GM13977 (cell line): ENCODE measurements around the gene GPC5.

Experiments used
- DNase-seq: peaks from one replicate; pipeline ENCODE4 v3.0.0; 2012; ENCODE audit warnings: low spot score
- in situ Hi-C: fragments of 300-500 bp; cut with MboI; formaldehyde crosslinking; loops from one replicate; pipeline ENCODE4 v1.12.0; 2022; ENCODE audit warnings: low sequenced_read_pairs, low pct_unique_long_range_greater_than_20kb, mixed read lengths, inconsistent platforms; ENCODE audit not compliant: unreplicated experiment
- TF ChIP-seq, protein P1 (sequence below): IDR thresholded peaks from 2 replicates; pipeline ENCODE4 v1.5.1; 2012; ENCODE audit warnings: mild to moderate bottlenecking, control low read depth; ENCODE audit not compliant: insufficient read depth; ENCODE audit errors: extremely low read depth, missing control alignments

The GPC5 gene

DNA sequence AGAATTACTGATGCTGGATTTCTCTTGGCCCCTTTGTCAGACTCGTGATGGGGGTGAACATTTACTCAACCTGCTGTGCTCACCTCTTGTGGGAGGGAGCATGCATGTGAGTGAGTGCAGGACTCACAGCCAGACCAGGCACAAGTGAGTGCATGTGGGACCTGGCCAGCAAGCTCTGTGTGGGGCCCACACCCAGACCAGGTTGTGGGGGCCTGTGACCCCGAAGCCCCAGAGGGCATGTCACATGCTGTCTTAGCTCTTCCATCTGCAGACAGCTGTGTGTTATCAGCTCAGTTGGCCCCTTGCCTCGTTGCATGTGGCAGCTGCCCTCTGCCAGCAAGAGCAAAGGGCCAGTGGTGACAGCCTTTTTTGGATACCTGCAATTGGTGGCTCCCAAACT is 614.4 kb downstream of the GPC5 start:
- TF ChIP-seq, protein P1, sequence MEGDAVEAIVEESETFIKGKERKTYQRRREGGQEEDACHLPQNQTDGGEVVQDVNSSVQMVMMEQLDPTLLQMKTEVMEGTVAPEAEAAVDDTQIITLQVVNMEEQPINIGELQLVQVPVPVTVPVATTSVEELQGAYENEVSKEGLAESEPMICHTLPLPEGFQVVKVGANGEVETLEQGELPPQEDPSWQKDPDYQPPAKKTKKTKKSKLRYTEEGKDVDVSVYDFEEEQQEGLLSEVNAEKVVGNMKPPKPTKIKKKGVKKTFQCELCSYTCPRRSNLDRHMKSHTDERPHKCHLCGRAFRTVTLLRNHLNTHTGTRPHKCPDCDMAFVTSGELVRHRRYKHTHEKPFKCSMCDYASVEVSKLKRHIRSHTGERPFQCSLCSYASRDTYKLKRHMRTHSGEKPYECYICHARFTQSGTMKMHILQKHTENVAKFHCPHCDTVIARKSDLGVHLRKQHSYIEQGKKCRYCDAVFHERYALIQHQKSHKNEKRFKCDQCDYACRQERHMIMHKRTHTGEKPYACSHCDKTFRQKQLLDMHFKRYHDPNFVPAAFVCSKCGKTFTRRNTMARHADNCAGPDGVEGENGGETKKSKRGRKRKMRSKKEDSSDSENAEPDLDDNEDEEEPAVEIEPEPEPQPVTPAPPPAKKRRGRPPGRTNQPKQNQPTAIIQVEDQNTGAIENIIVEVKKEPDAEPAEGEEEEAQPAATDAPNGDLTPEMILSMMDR: no peak
- DNase-seq: no peak
- in situ Hi-C loops: no loop called here

DNA sequence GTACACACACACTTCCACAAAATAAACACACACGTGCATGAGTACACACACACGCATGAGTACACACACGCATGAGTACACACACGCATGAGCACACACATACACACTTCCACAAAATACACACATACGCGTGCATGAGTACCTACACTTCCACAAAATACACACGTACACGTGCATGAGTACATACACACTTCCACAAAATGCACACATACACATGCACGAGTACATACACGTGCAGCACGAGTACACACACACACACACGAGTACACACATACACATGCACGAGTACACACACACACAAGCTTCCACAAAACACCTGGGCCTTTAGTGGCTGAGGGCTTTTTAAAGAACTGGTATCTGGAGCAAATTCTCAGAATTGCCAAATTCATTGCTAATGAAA is 619.3 kb downstream of the GPC5 start:
- no peak for DNase-seq
- TF ChIP-seq, protein P1: no peak
- in situ Hi-C loops: no loop called here

DNA sequence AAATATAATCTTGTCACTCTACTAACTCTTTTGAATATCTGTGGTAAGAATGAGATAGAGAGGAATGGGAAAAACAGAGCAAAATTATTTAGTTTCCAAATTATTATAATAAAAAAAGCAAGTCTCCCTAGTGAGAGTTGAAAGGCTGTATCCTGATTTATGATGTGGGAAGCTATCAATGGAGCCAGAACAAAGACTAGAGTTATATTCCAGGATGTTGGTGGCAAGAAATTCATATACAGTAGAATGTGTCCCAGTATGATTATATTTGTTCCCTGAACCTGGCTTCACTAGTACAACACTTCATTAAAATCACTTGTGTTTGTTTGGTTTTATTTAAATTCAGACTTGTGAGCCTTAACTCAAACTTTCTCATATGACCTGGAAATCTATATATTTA is 630.3 kb downstream of the GPC5 start:
- in situ Hi-C loops: no loop called here
- DNase-seq: no peak
- TF ChIP-seq, protein P1: no peak

DNA sequence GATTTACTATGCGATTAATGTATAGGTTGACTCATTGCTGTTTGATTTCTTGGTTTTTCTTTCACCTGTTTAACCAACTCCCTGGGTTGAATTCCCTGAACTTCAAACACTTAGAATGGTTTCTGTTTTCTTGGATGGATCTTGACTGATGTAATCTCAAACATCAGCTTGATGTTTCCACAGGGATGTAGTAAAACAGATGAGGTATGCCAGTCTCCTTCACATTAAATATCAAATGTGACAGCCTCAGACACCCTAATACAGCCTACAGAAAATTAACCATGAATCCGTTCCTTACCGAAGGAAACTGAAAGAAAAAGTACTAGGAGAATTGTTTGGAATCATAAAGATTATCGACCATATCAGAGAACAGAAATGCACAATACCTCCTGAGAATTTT is 631.2 kb downstream of the GPC5 start:
- in situ Hi-C loops: no loop called here
- DNase-seq: no peak

DNA sequence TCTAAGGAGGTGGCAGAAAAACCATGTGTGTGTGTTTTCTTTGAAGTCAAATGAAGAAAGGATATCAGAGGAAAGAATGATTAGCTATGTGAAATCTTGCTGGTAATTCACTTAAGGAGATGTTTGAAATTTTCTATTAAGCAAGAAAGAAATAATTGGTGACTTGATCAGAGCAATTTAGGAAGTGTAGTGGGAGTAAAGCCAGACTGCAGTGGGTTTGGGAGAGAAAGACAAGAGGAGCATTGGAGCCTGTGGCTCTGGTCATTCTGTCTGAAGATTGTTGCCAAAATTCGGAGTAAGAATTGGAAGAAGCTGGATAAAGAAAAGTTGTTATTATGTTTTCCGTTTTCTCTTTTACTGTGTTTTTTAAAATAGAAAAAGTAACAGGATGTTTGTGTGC is 640.5 kb downstream of the GPC5 start:
- TF ChIP-seq, protein P1: no peak
- no peak for DNase-seq
- in situ Hi-C loops: no loop called here

More for the DNA sequence above, 631.2 kb downstream of the GPC5 start:
- TF ChIP-seq, protein P1: no peak

DNA sequence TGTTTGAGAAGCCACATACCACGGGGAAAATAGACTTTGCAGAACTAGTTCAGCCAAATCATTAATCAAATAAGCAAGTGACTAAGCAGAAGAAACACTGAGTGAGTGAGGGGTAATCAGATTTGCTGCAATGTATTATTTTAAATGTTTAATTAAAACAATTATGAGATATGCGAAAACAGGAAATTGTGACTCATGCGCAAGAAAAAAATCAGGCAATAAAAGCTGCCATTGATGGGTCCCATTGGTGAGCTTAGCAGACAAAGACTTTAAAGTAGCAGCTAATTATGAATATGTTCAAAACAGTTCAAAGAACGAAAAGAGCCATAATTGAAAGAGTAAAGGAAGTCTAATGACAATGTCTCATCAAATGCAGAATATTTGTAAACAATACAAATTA is 644.1 kb downstream of the GPC5 start:
- no peak for DNase-seq
- TF ChIP-seq, protein P1: no peak
- in situ Hi-C loops: no loop called here

DNA sequence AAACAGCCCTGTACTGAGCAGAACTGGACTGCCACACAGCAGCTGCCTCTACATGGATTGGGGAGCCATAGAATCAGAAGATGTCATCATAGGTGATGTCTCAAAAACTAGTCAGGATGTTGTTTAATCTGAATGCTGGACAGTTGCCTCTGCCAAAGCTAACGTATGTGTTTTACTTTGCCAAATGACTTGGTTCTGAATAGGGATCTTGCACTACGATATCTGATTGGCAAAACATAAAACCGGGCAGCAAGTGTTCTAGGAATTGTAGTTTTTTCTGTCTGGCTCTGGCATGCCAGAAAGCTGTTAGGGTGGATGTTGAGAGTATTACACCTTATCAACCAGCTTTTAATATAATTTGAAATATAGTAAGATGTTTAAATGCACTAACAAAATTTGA is 645.9 kb downstream of the GPC5 start:
- TF ChIP-seq, protein P1: no peak
- in situ Hi-C loops: no loop called here
- DNase-seq: no peak
